GM12891 (cell line): ENCODE data around the gene NEFH.
"Not testable (repeated sequence)": the region's sequence is repeated elsewhere in the genome, so short reads cannot be mapped to it uniquely, and the experiment has no call there.

ENCODE experiments used
- DNase-seq: peaks from one replicate; pipeline ENCODE4 v3.0.0; 2011; ENCODE audit warnings: low spot score; ENCODE audit not compliant: insufficient read length
- FAIRE-seq: peaks from 2 replicates; lab custom pipeline; 2011; peaks lifted over from hg19 to GRCh38; lab: Jason Lieb, UNC
- PAX5 ChIP-seq: IDR thresholded peaks from 2 replicates; pipeline ENCODE4 v1.6.1; 2011; ENCODE audit warnings: low read length, moderate library complexity, mild to moderate bottlenecking; ENCODE audit not compliant: insufficient read depth, severe bottlenecking
- POLR2A ChIP-seq: IDR thresholded peaks from 2 replicates; pipeline ENCODE4 v1.6.1; 2011; ENCODE audit warnings: low read depth, low read length, control low read depth
- POLR2AphosphoS5 ChIP-seq: IDR thresholded peaks from 2 replicates; pipeline ENCODE4 v1.6.1; 2011; ENCODE audit warnings: low read depth, low read length, control low read depth
- POU2F2 ChIP-seq: IDR thresholded peaks from 2 replicates; pipeline ENCODE4 v1.6.1; 2011; ENCODE audit warnings: low read depth, mild to moderate bottlenecking, control low read depth, low read length, moderate library complexity
- SPI1 ChIP-seq: IDR thresholded peaks from 2 replicates; pipeline ENCODE4 v1.6.1; 2011; ENCODE audit warnings: low read depth, low read length, control low read depth
- TAF1 ChIP-seq: IDR thresholded peaks from 2 replicates; pipeline ENCODE4 v1.6.1; 2011; ENCODE audit warnings: low read depth, low read length, control low read depth

The NEFH gene

DNA sequence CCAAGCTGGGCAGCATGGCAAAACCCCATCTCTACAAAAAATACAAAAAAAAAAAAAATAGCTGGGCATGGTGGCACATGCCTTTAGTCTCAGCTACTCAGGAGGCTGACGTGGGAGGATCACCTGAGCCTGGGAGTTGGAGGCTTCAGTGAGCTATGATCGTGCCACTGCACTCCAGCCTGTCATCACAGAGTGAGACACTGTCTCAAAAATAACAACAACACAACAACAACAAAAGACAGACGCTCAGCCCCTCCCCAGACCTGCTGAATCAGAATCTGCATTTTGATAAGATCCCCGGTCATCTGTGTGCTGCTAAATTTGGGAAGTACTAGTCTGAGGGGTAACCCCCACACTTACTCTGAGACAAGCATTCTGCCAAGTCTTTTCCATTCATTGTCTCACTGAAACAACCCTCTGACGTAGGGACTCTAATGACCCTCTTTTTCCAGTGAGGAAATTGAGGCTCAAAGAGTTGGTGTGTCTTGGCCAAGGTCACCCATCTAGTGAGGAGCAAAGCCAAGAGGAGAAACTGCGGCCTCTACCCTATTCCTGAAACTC, 7.5 kb downstream of the NEFH start:
- DNase-seq, result no peak
- no peak for FAIRE-seq
- no peak for TF ChIP-seq POLR2AphosphoS5
- no peak for TF ChIP-seq SPI1
- TF ChIP-seq PAX5, result no peak
- TF ChIP-seq TAF1, result no peak
- TF ChIP-seq POLR2A, result no peak
- TF ChIP-seq POU2F2, result no peak

DNA sequence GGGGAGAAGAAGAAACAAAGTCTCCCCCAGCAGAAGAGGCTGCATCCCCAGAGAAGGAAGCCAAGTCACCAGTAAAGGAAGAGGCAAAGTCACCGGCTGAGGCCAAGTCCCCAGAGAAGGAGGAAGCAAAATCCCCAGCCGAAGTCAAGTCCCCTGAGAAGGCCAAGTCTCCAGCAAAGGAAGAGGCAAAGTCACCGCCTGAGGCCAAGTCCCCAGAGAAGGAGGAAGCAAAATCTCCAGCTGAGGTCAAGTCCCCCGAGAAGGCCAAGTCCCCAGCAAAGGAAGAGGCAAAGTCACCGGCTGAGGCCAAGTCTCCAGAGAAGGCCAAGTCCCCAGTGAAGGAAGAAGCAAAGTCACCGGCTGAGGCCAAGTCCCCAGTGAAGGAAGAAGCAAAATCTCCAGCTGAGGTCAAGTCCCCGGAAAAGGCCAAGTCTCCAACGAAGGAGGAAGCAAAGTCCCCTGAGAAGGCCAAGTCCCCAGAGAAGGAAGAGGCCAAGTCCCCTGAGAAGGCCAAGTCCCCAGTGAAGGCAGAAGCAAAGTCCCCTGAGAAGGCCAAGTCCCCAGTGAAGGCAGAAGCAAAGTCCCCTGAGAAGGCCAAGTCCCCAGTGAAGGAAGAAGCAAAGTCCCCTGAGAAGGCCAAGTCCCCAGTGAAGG, 9.2 kb downstream of the NEFH start:
- not testable (repeated sequence) for DNase-seq, FAIRE-seq

- DNase-seq, result no peak
- TF ChIP-seq POU2F2 (no peak), POLR2A (no peak), TAF1 (no peak), SPI1 (no peak), POLR2AphosphoS5 (no peak)
These were observed 11.0 kb downstream of the NEFH start for GRCh38 chr22:29491012-29491411.

GRCh38 chr22:29493636-29494035, 13.6 kb downstream of the NEFH start:
- TF ChIP-seq SPI1, result no peak
- TF ChIP-seq TAF1, result no peak
- no peak for TF ChIP-seq POU2F2
- TF ChIP-seq POLR2A, result no peak
- no peak for TF ChIP-seq PAX5
- DNase-seq, result no peak
- FAIRE-seq, result no peak

More at GRCh38 chr22:29491012-29491411, 11.0 kb downstream of the NEFH start:
- FAIRE-seq, result no peak

- DNase-seq (no peak), FAIRE-seq (no peak)
- TF ChIP-seq POLR2AphosphoS5 (no peak), POU2F2 (no peak), POLR2A (no peak), SPI1 (no peak), PAX5 (no peak), TAF1 (no peak)
These were observed 19.8 kb downstream of the NEFH start for GRCh38 chr22:29499852-29500251.

GRCh38 chr22:29503811-29504372, 23.9 kb downstream of the NEFH start:
- no peak for FAIRE-seq
- TF ChIP-seq POLR2A, result no peak
- TF ChIP-seq SPI1, result no peak
- no peak for TF ChIP-seq PAX5
- no peak for TF ChIP-seq TAF1
- TF ChIP-seq POU2F2, result no peak
- no peak for TF ChIP-seq POLR2AphosphoS5
- no peak for DNase-seq

DNA sequence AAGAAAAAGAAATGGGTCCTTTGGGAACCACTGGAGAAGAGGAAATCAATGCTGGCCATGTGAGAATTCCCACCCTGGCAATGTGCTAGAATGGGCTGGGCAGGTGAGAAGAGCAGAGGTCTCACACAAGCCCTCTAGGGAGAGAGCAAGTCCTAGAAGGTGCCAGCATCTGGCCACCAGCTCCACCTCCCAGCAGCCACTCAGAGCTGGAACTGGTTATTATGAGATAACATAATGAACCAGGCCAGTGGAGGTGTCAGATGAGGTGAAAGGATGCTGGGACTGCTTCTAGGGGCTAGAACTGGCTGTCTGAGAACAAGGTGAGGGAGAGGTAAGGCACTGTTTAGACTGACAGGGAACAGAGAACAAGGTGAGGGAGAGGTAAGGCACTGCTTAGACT, 29.3 kb downstream of the NEFH start:
- no peak for DNase-seq
- TF ChIP-seq TAF1 (no peak), POU2F2 (no peak), SPI1 (no peak), PAX5 (no peak), POLR2A (no peak), POLR2AphosphoS5 (no peak)
- FAIRE-seq, result no peak

DNA sequence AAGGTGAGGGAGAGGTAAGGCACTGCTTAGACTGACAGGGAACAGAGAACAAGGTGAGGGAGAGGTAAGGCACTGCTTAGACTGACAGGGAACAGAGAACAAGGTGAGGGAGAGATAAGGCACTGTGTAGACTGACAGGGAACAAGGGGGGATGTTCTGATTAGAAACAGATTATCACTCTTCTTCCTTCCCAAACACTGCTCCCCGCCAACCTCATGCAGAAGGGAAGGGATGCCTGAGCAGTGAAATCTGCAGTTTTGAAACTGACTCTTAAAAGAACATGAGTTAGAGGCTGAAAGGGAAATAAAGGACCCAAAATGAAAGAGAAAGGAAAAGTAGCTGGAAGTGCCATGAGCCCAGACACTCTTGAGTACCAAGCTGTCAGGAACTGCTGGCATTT, 29.8 kb downstream of the NEFH start:
- DNase-seq (no peak), FAIRE-seq (no peak)
- TF ChIP-seq POU2F2, result no peak
- no peak for TF ChIP-seq POLR2A
- no peak for TF ChIP-seq PAX5
- TF ChIP-seq POLR2AphosphoS5, result no peak
- TF ChIP-seq TAF1, result no peak
- TF ChIP-seq SPI1, result no peak

DNA sequence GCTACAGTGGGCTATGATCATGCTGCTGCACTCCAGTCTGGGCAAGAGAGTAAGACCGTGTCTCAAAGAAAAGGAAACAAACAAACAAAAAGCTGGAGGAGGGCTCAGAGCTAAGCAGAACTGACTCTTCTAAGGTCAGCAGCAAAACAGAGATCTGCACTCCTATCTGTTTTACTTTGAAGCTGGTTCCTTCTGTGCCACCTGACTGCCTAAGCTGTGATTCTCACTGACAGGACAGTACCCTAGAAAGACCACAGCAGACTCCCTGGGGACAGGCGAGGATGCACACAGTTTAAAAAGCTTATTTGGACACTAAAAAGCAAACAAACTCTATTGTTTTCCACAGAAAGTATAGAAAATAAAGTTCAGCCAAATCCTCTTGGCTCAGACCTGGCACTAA, 30.5 kb downstream of the NEFH start:
- no peak for TF ChIP-seq TAF1
- TF ChIP-seq POLR2A, result no peak
- TF ChIP-seq PAX5, result no peak
- TF ChIP-seq POU2F2, result no peak
- no peak for TF ChIP-seq POLR2AphosphoS5
- TF ChIP-seq SPI1, result no peak
- DNase-seq, result no peak
- FAIRE-seq, result no peak

DNA sequence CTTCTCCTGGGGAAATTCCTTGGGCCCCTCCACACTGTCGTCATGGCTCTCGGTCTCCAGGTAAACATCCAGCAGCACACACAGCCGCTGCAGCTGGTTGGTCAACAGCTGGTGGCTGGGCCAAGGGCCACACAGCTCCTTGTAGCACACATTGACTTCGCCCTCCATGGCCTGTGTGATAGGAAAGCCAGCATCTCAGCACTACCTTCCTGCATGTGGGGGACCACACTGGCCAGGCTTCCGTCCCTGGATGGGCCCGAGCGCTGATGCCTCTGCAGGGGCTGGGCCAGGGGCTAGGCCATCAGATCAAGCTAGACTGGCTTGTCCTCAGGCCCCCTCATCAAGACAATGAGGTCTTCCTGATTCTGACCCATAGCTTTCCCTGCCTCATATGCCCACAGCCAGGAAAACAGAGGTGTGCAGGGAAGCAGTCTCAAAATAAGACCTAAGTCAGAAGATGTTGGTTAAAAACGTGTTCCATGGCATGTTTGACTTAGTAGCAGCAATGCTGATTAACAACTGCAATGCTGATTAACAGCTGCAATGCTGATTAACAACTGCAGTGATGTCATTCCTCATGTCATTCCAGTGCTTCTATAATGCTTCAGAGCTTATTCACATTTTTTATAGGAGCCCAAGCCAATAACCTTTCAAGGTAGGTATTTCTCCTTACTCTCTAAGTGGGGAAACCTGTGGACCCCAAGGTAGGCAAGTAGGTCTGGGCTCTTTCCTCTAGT, 31.3 kb downstream of the NEFH start:
- FAIRE-seq (no peak), DNase-seq (no peak)
- TF ChIP-seq POLR2AphosphoS5 (no peak), PAX5 (no peak), SPI1 (no peak), POU2F2 (no peak), POLR2A (no peak), TAF1 (no peak)
